ENCODE measurements around the gene GCG. TPM values are rescaled to one million over a fixed set of nuclear protein-coding genes. Genes with fewer than 3 reads are reported as not detected.

Gene GCG
- total and polyA plus RNA-seq, 2 of the 8 experiments (the other 6 are each of a cell fraction or from before 2014, with no cell fraction given), result not detected

DNA sequence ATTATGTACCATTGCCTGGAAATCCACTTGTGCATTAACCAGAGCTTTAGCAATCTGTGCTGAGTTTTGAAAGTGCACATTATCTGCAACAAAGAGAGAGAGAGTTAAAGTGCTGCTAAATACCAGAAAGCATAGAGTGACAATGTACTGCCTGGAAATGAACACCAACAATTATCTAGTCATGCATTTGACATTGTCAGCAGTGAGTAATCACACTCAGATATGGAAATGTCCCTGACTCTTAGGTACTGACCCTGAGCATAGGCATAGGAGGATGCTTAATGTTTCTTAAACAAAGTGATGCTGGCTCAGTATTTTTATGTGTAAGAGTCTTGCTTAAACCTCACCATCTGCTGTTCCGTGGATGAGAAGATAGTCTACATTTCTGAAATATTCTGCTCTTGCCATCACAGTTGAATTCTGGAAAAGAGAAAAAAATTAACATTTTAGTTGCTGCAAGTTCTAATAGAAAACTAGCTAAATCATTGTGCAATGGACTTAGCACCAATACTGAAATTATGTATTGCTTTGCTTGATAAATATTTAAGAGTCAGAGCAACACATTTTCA, 20.8 kb upstream of the GCG start:
- Histone ChIP-seq H3K79me2 (ENCODE audit: control insufficient read depth in 1 of 2, insufficient read depth in 2 of 2, low read length in 2 of 2) (no peaks in the 10 kb centered on the region), H3K4ac (replicated peaks; ENCODE audit: insufficient read length, low read depth, low read length) (no peak overlapping the region), H3K4me3 (ENCODE audit: extremely low read depth in 1 of 4, insufficient read depth in 2 of 4, low read depth in 3 of 4, low read length in 4 of 4) (no peak overlapping the region), H3K9me3 (ENCODE audit: insufficient read depth in 2 of 2, low read depth in 1 of 2, low read length in 1 of 2) (no peaks in the 10 kb centered on the region), H3K56ac (replicated peaks; ENCODE audit: insufficient read length, low read depth, low read length) (no peak overlapping the region), H3K4me2 (ENCODE audit: insufficient read depth in 1 of 2, low read depth in 2 of 2, low read length in 2 of 2) (no peak overlapping the region), H2AK5ac (ENCODE audit: low read depth, low read length) (no peak overlapping the region), H3K36me3 (ENCODE audit: control insufficient read depth in 2 of 4, insufficient read depth in 4 of 4, low read length in 3 of 4) (no peaks in the 10 kb centered on the region), H4K5ac (ENCODE audit: insufficient read length, low read depth, low read length) (no peak overlapping the region), H3K9ac (replicated peaks in 1 of 4; ENCODE audit: extremely low read depth in 1 of 4, low read depth in 3 of 4, low read length in 3 of 4) (no peak overlapping the region), H3K27ac (ENCODE audit: low read depth, low read length) (no peak overlapping the region), H2BK15ac (ENCODE audit: low read length) (no peak overlapping the region), H2BK5ac (ENCODE audit: low read depth, low read length) (no peak overlapping the region), H3K23ac (ENCODE audit: insufficient read length) (no peak overlapping the region), H3K79me1 (ENCODE audit: low read depth, low read length) (no peaks in the 10 kb centered on the region), H2BK12ac (ENCODE audit: low read depth, low read length) (no peak overlapping the region), H3K23me2 (ENCODE audit: low read depth, low read length) (no peaks in the 10 kb centered on the region), H2BK120ac (replicated peaks; ENCODE audit: low read depth, low read length) (no peak overlapping the region), H4K8ac (ENCODE audit: extremely low read depth, insufficient read depth, low read length) (no peak overlapping the region; the same call in 1 of the 2 replicates), H3K4me1 (replicated peaks in 1 of 4; ENCODE audit: control insufficient read depth in 3 of 4, insufficient read depth in 4 of 4, low read length in 3 of 4) (peaks cover 0 to 3% (median 1%) of the 10 kb centered on the region in 4 experiments; a peak in 2 of 7 replicates), H2AFZ (ENCODE audit: low read length) (no peak overlapping the region), H3K27me3 (replicated peaks in 1 of 4; ENCODE audit: control insufficient read depth in 3 of 4, extremely low read depth in 1 of 4, insufficient read depth in 3 of 4, low read length in 3 of 4) (no peaks in the 10 kb centered on the region), H3K18ac (ENCODE audit: extremely low read depth, low read length) (no peak overlapping the region), H4K91ac (replicated peaks; ENCODE audit: insufficient read length, low read length) (no peak overlapping the region), H4K20me1 (replicated peaks in 1 of 2; ENCODE audit: control insufficient read depth in 1 of 2, insufficient read depth in 2 of 2, low read length in 2 of 2) (no peaks in the 10 kb centered on the region), H2BK20ac (ENCODE audit: low read length) (no peak overlapping the region), H3K14ac (ENCODE audit: insufficient read length) (no peak overlapping the region)
- no peak for DNase-seq (ENCODE audit: low read depth in 1 of 2, low spot score in 2 of 2)
- TF ChIP-seq KDM4A (IDR thresholded peaks at IDR 0.05; ENCODE audit: low read depth, low read length, severe bottlenecking) (no peak), JUND (IDR thresholded peaks at IDR 0.05; ENCODE audit: low read length) (no peak), KDM5A (IDR thresholded peaks at IDR 0.05; ENCODE audit: low read length) (no peak), JUN (IDR thresholded peaks at IDR 0.05; ENCODE audit: low read depth, low read length) (no peak), KDM1A (IDR thresholded peaks at IDR 0.05; ENCODE audit: borderline replicate concordance, low read length) (no peak), POLR2AphosphoS5 (IDR thresholded peaks at IDR 0.05; ENCODE audit: low read depth, low read length) (no peak), ZNF274 (IDR thresholded peaks at IDR 0.05; ENCODE audit: borderline replicate concordance, extremely low read depth, low read length) (no peak), CHD2 (IDR thresholded peaks at IDR 0.05; ENCODE audit: low read length) (no peak)
- TF ChIP-seq, protein P1, sequence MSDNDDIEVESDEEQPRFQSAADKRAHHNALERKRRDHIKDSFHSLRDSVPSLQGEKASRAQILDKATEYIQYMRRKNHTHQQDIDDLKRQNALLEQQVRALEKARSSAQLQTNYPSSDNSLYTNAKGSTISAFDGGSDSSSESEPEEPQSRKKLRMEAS (IDR thresholded peaks at IDR 0.05), result no peak
- no peak for FAIRE-seq
- ChIA-PET CTCF (ENCODE audit: partially characterized antibody) (interaction anchor here (1.0 to 6.0 kb wide), 4 partner anchors 19 to 154 kb away, joined by 4 to 48 read pairs (median 8); partner anchors contain the start of gene GCG), POLR2A (ENCODE audit: partially characterized antibody) (no interaction called here)
- WGBS, 2 experiments (ENCODE audit: extremely low coverage in 1 of 2, insufficient coverage in 1 of 2, insufficient read length in 1 of 2, insufficient replicate concordance in 2 of 2, low coverage in 1 of 2, low lambda C conversion rate in 2 of 2, missing lambda C conversion rate in 1 of 2), result 84% methylated on average over 1 of the region's 1 CpG; no CpG with 5 or more reads in 1 of the 2 experiments

All from H1 (cell line).